ENCODE measurements around the gene NUP93. TPM values are rescaled to one million over a fixed set of nuclear protein-coding genes. Genes with fewer than 3 reads are reported as not detected.

Gene NUP93
- total RNA-seq, 1 experiment from 2014 or later = 165 TPM

DNA sequence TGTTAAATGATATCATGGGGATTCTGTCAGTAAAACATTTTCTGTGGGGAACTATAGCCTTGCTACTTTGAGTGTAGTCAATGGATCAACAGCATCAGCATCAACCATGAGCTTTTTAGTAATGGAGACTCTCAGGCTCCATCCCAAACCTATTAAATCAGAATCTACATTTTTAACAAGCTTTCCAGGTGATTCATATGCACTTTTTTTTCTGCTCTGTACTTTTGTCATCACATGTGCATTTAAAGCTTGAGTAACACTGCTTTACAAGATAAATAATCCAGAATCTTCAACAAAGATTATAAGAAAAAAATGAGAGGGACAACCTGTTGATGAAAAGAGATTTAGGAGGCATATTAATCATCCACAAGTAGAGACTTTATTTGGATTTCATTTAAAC, 23.5 kb downstream of the NUP93 start:
- Histone ChIP-seq H3K9me3 (ENCODE audit: control insufficient read depth, low read depth, low read length) (peaks cover 9% of the 10 kb centered on the region), H3K4ac (ENCODE audit: low read depth, low read length) (no peak overlapping the region), H2BK120ac (ENCODE audit: low read depth, low read length, poor library complexity, severe bottlenecking) (no peak overlapping the region), H3K9ac (ENCODE audit: extremely low read depth, insufficient read length, low read length) (no peak overlapping the region), H2AK5ac (ENCODE audit: insufficient read length, low read length) (no peak overlapping the region), H3T11ph (ENCODE audit: low read length) (no peak overlapping the region), H2BK15ac (ENCODE audit: low read depth, low read length) (no peak overlapping the region), H3K56ac (ENCODE audit: insufficient read length, low read depth, low read length) (no peak overlapping the region), H4K8ac (replicated peaks; ENCODE audit: insufficient read length, low read depth, low read length) (no peak overlapping the region), H3K79me2 (ENCODE audit: insufficient read depth, low read length) (peaks cover 2% of the 10 kb centered on the region; the same call in 1 of the 2 replicates), H3K4me1 (ENCODE audit: insufficient read depth, low read length) (no peaks in the 10 kb centered on the region), H3K18ac (ENCODE audit: insufficient read length, low read depth, low read length) (no peak overlapping the region), H3K27ac (ENCODE audit: insufficient read length, low read depth, low read length) (no peak overlapping the region), H3K23ac (ENCODE audit: insufficient read length, low read depth, low read length) (no peak overlapping the region), H3K23me2 (ENCODE audit: insufficient read length, low read depth, low read length, poor library complexity, severe bottlenecking) (no peaks in the 10 kb centered on the region), H2BK20ac (ENCODE audit: low read depth, low read length, poor library complexity, severe bottlenecking) (no peak overlapping the region), H3K14ac (ENCODE audit: insufficient read depth, low read length) (no peak overlapping the region), H2BK12ac (ENCODE audit: insufficient read length, low read depth, low read length) (no peak overlapping the region), H4K91ac (ENCODE audit: insufficient read length, low read depth, low read length) (no peak overlapping the region), H3K79me1 (ENCODE audit: insufficient read depth, low read depth, low read length, poor library complexity, severe bottlenecking) (peaks cover 6% of the 10 kb centered on the region), H2BK5ac (ENCODE audit: insufficient read length, low read length) (no peak overlapping the region), H4K20me1 (ENCODE audit: control insufficient read depth, insufficient read depth, insufficient read length) (no peaks in the 10 kb centered on the region), H3K27me3 (ENCODE audit: insufficient read depth, low read length) (no peaks in the 10 kb centered on the region), H2AFZ (ENCODE audit: low read length) (no peak overlapping the region), H4K5ac (ENCODE audit: insufficient read length, low read depth, low read length) (no peak overlapping the region), H3K4me2 (ENCODE audit: insufficient read depth, insufficient read length, low read length) (no peak overlapping the region)
- H3K36me3 Mint-ChIP-seq (ENCODE audit: insufficient read depth in 1 of 3, low read depth in 3 of 3) = peaks cover 51 to 62% (median 51%) of the 10 kb centered on the region in 3 experiments
- no peaks in the 10 kb centered on the region for H3K27me3 Mint-ChIP-seq (ENCODE audit: low read depth)
- TF ChIP-seq, protein P1, sequence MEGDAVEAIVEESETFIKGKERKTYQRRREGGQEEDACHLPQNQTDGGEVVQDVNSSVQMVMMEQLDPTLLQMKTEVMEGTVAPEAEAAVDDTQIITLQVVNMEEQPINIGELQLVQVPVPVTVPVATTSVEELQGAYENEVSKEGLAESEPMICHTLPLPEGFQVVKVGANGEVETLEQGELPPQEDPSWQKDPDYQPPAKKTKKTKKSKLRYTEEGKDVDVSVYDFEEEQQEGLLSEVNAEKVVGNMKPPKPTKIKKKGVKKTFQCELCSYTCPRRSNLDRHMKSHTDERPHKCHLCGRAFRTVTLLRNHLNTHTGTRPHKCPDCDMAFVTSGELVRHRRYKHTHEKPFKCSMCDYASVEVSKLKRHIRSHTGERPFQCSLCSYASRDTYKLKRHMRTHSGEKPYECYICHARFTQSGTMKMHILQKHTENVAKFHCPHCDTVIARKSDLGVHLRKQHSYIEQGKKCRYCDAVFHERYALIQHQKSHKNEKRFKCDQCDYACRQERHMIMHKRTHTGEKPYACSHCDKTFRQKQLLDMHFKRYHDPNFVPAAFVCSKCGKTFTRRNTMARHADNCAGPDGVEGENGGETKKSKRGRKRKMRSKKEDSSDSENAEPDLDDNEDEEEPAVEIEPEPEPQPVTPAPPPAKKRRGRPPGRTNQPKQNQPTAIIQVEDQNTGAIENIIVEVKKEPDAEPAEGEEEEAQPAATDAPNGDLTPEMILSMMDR (conservative IDR thresholded peaks at IDR 0.05) = no peak
- H3K4me1 Mint-ChIP-seq = no peaks in the 10 kb centered on the region
- DNase-seq = no peak
- H3K27ac Mint-ChIP-seq = no peak overlapping the region
- H3K9me3 Mint-ChIP-seq = peaks cover 20 to 24% of the 10 kb centered on the region in 2 experiments
- no peak overlapping the region for H3K4me3 Mint-ChIP-seq

Measured in H9 (cell line).